Astrocyte (in vitro differentiated cells and primary cell): ENCODE measurements around the gene LMAN2L. TPM values are rescaled to one million over a fixed set of nuclear protein-coding genes. Genes with fewer than 3 reads are reported as not detected.

Experiments
- DNase-seq: peaks from one replicate; pipeline ENCODE4 v3.0.0-alpha.2; 2010; ENCODE audit warnings: low read depth
- FAIRE-seq: peaks from 2 replicates; lab custom pipeline; 2011; peaks lifted over from hg19 to GRCh38; lab: Jason Lieb, UNC
- H2AFZ ChIP-seq: 2 replicates; pipeline ENCODE4 v1.6.0; 2012; ENCODE audit warnings: low read depth, low read length, inconsistent platforms
- H3K27ac ChIP-seq: 2 replicates; pipeline ENCODE4 v1.5.1; 2011; ENCODE audit warnings: low read depth, low read length, inconsistent platforms
- H3K27me3 ChIP-seq: 2 replicates; pipeline ENCODE4 v1.6.0; 2011; ENCODE audit warnings: low read length, inconsistent platforms; ENCODE audit not compliant: insufficient read depth
- H3K36me3 ChIP-seq: 2 replicates; pipeline ENCODE4 v1.5.1; 2011; ENCODE audit warnings: low read length, inconsistent platforms; ENCODE audit not compliant: insufficient read depth
- H3K4me1 ChIP-seq: 2 replicates; pipeline ENCODE4 v1.5.1; 2011; ENCODE audit warnings: low read length, inconsistent platforms; ENCODE audit not compliant: insufficient read depth
- H3K4me2 ChIP-seq: 2 replicates; pipeline ENCODE4 v1.6.0; 2012; ENCODE audit warnings: low read length, inconsistent platforms
- H3K4me3 ChIP-seq: 2 replicates; pipeline ENCODE4 v1.5.1; 2011; ENCODE audit warnings: low read depth, mild to moderate bottlenecking, low read length, inconsistent platforms; ENCODE audit not compliant: insufficient read depth
- H3K79me2 ChIP-seq: 2 replicates; pipeline ENCODE4 v1.6.0; 2012; ENCODE audit warnings: mild to moderate bottlenecking, low read length, inconsistent platforms; ENCODE audit not compliant: insufficient read depth
- H3K9ac ChIP-seq: 2 replicates; pipeline ENCODE4 v1.6.0; 2012; ENCODE audit warnings: mild to moderate bottlenecking, low read length, inconsistent platforms
- H3K9me3 ChIP-seq: 2 replicates; pipeline ENCODE4 v1.5.1; 2012; ENCODE audit warnings: low read depth, mild to moderate bottlenecking, low read length, inconsistent platforms; ENCODE audit not compliant: insufficient read depth
- H4K20me1 ChIP-seq: 2 replicates; pipeline ENCODE4 v1.6.0; 2012; ENCODE audit warnings: low read length, inconsistent platforms; ENCODE audit not compliant: insufficient read depth
- H3K27ac Mint-ChIP-seq: one replicate; pipeline ENCODE4 v1.8.0; 2021; ENCODE audit warnings: mild to moderate bottlenecking, mixed read lengths; ENCODE audit not compliant: unreplicated experiment
- H3K27me3 Mint-ChIP-seq: one replicate; pipeline ENCODE4 v1.8.0; 2021; ENCODE audit warnings: low read depth, mixed read lengths; ENCODE audit not compliant: unreplicated experiment
- H3K36me3 Mint-ChIP-seq: one replicate; pipeline ENCODE4 v1.8.0; 2021; ENCODE audit warnings: low read depth, mixed read lengths; ENCODE audit not compliant: unreplicated experiment
- H3K4me1 Mint-ChIP-seq: one replicate; pipeline ENCODE4 v1.8.0; 2021; ENCODE audit warnings: low read depth, mixed read lengths; ENCODE audit not compliant: unreplicated experiment
- H3K4me3 Mint-ChIP-seq: one replicate; pipeline ENCODE4 v1.8.0; 2021; ENCODE audit warnings: mild to moderate bottlenecking, moderate library complexity, mixed read lengths; ENCODE audit not compliant: unreplicated experiment
- H3K9me3 Mint-ChIP-seq: one replicate; pipeline ENCODE4 v1.8.0; 2021; ENCODE audit warnings: mild to moderate bottlenecking, mixed read lengths; ENCODE audit not compliant: unreplicated experiment
- EZH2 ChIP-seq: IDR thresholded peaks from 2 replicates; pipeline ENCODE4 v1.6.1; 2012; ENCODE audit warnings: mild to moderate bottlenecking, low read length, inconsistent platforms; ENCODE audit not compliant: insufficient read depth
- total RNA-seq: library from RNA; stranded (reverse); gene quantifications from 2 replicates; pipeline ENCODE4 v1.2.1, GENCODE V29; 2021
- TF ChIP-seq, protein P1 (sequence below): IDR thresholded peaks from 2 replicates; pipeline ENCODE4 v1.5.1; 2011; ENCODE audit warnings: low read depth, mild to moderate bottlenecking, inconsistent platforms, low read length, moderate library complexity; ENCODE audit not compliant: insufficient read depth

Gene LMAN2L
- total RNA-seq, 1 donor from 2014 or later = 19.8 TPM

DNA sequence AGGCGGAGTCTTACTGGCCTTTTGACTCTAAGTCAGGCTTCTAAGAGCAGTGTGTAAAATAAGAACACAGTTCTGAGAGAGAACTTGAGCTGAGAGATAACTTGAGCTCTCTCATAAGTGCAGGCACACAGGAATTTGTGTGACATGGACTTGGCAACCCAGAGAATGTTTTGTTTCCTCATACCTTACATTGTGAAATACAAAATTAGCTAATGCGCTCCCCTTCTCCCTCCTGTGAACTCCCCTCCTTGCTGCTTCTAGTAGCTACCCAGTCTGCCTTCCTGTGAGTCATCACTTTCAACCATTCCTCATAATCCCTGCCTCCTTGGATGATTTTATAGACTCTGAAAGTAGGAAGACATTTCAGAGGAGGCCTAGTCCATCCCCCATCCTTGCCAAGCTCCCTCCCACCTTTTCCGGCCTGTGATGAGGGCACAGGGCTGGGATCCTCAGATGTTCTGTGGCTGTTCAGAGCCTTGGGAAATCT, 74.7 kb downstream of the LMAN2L start:
- Histone ChIP-seq H3K27me3 (no peaks in the 10 kb centered on the region), H2AFZ (peak overlapping the region; percentile 49), H4K20me1 (no peaks in the 10 kb centered on the region), H3K4me2 (peak overlapping the region; percentile 58), H3K9me3 (no peaks in the 10 kb centered on the region), H3K4me1 (peaks cover 14% of the 10 kb centered on the region), H3K79me2 (no peaks in the 10 kb centered on the region), H3K27ac (peak overlapping the region; percentile 72), H3K9ac (peak overlapping the region; percentile 62), H3K4me3 (no peak overlapping the region), H3K36me3 (no peaks in the 10 kb centered on the region)
- no peak for TF ChIP-seq EZH2
- Mint-ChIP-seq H3K27ac (peak overlapping the region; percentile 99), H3K27me3 (peaks cover 5% of the 10 kb centered on the region), H3K9me3 (peaks cover 4% of the 10 kb centered on the region), H3K36me3 (no peaks in the 10 kb centered on the region), H3K4me3 (no peak overlapping the region), H3K4me1 (peaks cover 12% of the 10 kb centered on the region)
- FAIRE-seq (peak; percentile 99), DNase-seq (peak; percentile 98)

DNA sequence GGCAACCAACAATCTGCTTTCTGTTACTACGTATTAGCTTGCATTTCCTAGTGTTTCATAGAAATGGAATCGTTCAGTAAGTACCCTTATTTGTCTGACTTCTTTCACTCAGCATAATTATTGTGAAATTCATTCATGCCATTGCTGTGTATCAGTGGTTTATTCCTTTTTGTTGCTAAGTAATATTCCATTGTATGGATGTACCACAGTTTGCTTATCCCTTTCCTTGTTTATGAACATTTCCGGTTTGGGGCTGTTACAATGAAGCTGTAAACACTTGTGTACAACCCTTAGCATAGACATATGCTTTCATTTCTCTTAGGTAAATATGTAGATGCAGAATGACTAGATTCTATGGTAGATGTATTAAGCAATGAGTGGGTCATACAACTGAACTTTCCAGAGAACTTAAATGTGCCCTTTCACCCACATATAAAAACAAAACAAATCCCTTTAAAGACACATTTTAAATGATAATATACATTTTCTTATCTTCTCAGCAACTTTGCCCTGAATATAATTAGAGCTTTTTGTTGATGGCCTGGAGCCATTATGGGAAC, 75.4 kb downstream of the LMAN2L start:
- no peak overlapping the region for H3K4me3 Mint-ChIP-seq
- FAIRE-seq = no peak

DNA sequence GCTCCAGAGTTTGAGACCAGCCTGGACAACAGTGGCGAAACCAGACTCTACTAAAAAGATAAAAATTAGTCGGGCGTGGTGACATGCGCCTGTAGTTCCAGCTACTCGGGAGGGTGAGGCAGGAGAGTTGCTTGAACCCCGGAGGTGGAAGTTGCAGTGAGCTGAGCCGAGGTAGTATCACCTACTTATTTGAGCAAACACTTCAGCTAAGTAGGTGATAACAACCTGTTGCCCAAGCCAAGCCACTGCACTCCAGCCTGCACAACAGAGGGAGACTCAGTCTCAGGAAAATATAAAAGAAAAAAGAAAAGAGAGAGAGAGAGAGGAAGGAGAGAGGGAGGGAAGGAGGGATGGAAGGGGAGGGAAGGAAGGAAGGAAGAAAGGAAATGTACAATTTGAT, 76.0 kb downstream of the LMAN2L start:
- no peak overlapping the region for H3K27ac Mint-ChIP-seq
- no peak for TF ChIP-seq EZH2
- TF ChIP-seq, protein P1, sequence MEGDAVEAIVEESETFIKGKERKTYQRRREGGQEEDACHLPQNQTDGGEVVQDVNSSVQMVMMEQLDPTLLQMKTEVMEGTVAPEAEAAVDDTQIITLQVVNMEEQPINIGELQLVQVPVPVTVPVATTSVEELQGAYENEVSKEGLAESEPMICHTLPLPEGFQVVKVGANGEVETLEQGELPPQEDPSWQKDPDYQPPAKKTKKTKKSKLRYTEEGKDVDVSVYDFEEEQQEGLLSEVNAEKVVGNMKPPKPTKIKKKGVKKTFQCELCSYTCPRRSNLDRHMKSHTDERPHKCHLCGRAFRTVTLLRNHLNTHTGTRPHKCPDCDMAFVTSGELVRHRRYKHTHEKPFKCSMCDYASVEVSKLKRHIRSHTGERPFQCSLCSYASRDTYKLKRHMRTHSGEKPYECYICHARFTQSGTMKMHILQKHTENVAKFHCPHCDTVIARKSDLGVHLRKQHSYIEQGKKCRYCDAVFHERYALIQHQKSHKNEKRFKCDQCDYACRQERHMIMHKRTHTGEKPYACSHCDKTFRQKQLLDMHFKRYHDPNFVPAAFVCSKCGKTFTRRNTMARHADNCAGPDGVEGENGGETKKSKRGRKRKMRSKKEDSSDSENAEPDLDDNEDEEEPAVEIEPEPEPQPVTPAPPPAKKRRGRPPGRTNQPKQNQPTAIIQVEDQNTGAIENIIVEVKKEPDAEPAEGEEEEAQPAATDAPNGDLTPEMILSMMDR = no peak
- no peaks in the 10 kb centered on the region for H3K27me3 Mint-ChIP-seq
- DNase-seq = no peak
- H3K27ac ChIP-seq = no peak overlapping the region
- no peak overlapping the region for H3K9ac ChIP-seq
- H3K27me3 ChIP-seq = no peaks in the 10 kb centered on the region
- no peak for FAIRE-seq
- H3K4me1 ChIP-seq = peaks cover 14% of the 10 kb centered on the region
- no peaks in the 10 kb centered on the region for H3K79me2 ChIP-seq
- H3K4me2 ChIP-seq = no peak overlapping the region
- no peak overlapping the region for H2AFZ ChIP-seq
- H3K36me3 ChIP-seq = no peaks in the 10 kb centered on the region
- H3K9me3 Mint-ChIP-seq = peaks cover 4% of the 10 kb centered on the region
- H3K9me3 ChIP-seq = no peaks in the 10 kb centered on the region
- no peak overlapping the region for H3K4me3 ChIP-seq
- H3K4me3 Mint-ChIP-seq = no peak overlapping the region
- H4K20me1 ChIP-seq = no peaks in the 10 kb centered on the region
- no peaks in the 10 kb centered on the region for H3K36me3 Mint-ChIP-seq
- H3K4me1 Mint-ChIP-seq = peaks cover 12% of the 10 kb centered on the region

More for the DNA sequence above, 75.4 kb downstream of the LMAN2L start:
- no peak for DNase-seq
- H3K9ac ChIP-seq = peak overlapping the region; percentile 43
- peaks cover 14% of the 10 kb centered on the region for H3K4me1 ChIP-seq
- no peaks in the 10 kb centered on the region for H4K20me1 ChIP-seq
- peaks cover 12% of the 10 kb centered on the region for H3K4me1 Mint-ChIP-seq
- H3K36me3 ChIP-seq = no peaks in the 10 kb centered on the region
- H3K4me3 ChIP-seq = no peak overlapping the region
- peak overlapping the region; percentile 72 for H3K27ac ChIP-seq
- peaks cover 5% of the 10 kb centered on the region for H3K27me3 Mint-ChIP-seq
- H3K4me2 ChIP-seq = peak overlapping the region; percentile 58
- TF ChIP-seq, protein P1 = no peak
- TF ChIP-seq EZH2 = no peak
- no peak overlapping the region for H2AFZ ChIP-seq
- H3K79me2 ChIP-seq = no peaks in the 10 kb centered on the region
- peak overlapping the region; percentile 99 for H3K27ac Mint-ChIP-seq
- peaks cover 4% of the 10 kb centered on the region for H3K9me3 Mint-ChIP-seq
- no peaks in the 10 kb centered on the region for H3K36me3 Mint-ChIP-seq
- no peaks in the 10 kb centered on the region for H3K9me3 ChIP-seq
- no peaks in the 10 kb centered on the region for H3K27me3 ChIP-seq
